Measurements from ENCODE around the gene ZNF816. TPM values are rescaled to one million over a fixed set of nuclear protein-coding genes. Genes with fewer than 3 reads are reported as not detected.

ZNF816 gene
- total RNA-seq, 1 donor from 2014 or later = 5.9 TPM

DNA sequence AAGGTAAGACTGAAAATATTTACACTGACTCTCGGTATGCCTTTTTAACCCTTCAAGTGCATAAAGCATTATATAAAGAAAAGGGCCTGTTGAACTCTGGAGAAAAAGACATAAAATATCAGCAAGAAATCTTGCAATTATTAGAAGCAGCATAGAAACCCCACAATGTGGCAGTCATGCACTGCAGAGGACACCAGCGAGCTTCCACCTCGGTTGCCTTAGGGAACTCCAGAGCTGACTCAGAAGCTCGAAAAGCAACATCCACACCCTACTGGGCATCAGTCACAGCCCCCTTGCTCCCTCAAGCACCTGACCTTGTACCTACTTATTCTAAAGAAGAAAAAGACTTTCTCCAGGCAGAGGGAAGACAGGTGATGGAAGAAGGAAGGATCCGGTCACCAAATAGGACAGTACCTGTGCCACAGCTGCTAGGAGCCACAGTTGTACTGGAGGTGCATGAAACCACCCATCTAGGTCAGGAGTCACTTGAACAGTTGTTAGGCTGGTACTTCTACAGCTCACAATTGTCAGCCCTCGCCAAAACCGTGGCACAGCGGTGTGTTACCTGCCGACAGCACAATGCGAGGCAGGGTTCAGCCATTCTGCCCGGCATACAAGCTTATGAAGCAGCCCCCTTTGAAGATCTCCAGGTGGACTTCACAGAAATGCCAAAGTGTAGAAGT lies 2.9 kb downstream of the ZNF816 start:
- no peaks in the 10 kb centered on the region for H3K27me3 ChIP-seq (ENCODE audit: low read depth)
- peaks cover 56% of the 10 kb centered on the region for H3K36me3 ChIP-seq
- H3K27ac ChIP-seq (replicated peaks) = no peak overlapping the region
- H3K9me3 ChIP-seq (replicated peaks) = peaks cover 52% of the 10 kb centered on the region
- H3K4me1 ChIP-seq = peaks cover 20% of the 10 kb centered on the region
- no peak overlapping the region for H3K4me3 ChIP-seq
- intact Hi-C loops (cut with micrococcal nuclease) = no loop called here
- DNase-seq = no peak
- TF ChIP-seq, protein P1, sequence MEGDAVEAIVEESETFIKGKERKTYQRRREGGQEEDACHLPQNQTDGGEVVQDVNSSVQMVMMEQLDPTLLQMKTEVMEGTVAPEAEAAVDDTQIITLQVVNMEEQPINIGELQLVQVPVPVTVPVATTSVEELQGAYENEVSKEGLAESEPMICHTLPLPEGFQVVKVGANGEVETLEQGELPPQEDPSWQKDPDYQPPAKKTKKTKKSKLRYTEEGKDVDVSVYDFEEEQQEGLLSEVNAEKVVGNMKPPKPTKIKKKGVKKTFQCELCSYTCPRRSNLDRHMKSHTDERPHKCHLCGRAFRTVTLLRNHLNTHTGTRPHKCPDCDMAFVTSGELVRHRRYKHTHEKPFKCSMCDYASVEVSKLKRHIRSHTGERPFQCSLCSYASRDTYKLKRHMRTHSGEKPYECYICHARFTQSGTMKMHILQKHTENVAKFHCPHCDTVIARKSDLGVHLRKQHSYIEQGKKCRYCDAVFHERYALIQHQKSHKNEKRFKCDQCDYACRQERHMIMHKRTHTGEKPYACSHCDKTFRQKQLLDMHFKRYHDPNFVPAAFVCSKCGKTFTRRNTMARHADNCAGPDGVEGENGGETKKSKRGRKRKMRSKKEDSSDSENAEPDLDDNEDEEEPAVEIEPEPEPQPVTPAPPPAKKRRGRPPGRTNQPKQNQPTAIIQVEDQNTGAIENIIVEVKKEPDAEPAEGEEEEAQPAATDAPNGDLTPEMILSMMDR (IDR thresholded peaks at IDR 0.05; ENCODE audit: borderline replicate concordance) = no peak

DNA sequence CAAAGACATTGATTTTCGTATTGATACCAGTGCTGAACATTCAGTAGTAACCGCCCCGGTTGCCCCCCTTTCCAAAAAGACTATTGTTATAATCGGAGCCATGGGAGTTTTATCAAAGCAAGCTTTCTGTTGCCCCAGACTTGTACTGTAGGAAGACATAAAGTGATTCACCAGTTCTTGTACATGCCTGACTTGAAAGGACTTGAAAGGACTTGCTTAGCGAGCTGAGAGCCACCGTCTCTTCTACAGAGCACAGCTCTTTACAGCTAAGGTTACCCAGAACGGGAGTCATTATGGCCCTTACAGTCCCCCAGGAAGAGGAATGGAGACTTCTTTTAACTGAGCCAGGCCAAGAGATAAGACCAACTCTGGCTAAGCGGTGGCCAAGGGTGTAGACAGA lies 5.1 kb downstream of the ZNF816 start:
- intact Hi-C loops (cut with micrococcal nuclease) = no loop called here
- Histone ChIP-seq H3K27me3 (ENCODE audit: low read depth) (no peaks in the 10 kb centered on the region), H3K27ac (replicated peaks) (no peak overlapping the region), H3K36me3 (peaks cover 75% of the 10 kb centered on the region), H3K9me3 (replicated peaks) (peaks cover 69% of the 10 kb centered on the region), H3K4me1 (peaks cover 10% of the 10 kb centered on the region), H3K4me3 (no peak overlapping the region)
- TF ChIP-seq, protein P1 (IDR thresholded peaks at IDR 0.05; ENCODE audit: borderline replicate concordance) = no peak
- DNase-seq = no peak

DNA sequence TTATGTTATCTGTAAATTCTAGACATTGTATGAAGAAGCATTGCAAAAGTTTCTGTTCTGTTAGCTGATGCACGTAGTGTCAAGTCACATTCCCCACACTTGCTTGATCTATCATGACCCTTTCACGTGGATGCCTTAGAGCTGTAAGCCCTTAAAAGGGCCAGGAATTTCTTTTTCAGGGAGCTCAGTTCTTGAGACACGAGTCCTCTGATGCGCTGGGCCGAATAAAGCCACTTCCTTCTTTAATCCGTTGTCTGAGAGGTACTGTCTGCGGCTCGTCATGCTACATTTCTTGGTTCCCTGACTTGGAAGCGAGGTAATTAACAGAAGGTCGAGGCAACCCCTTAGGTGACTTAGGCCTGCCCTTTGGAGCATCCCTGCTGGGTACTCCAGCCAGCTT lies 5.8 kb downstream of the ZNF816 start:
- Histone ChIP-seq H3K36me3 (peaks cover 81% of the 10 kb centered on the region), H3K4me3 (no peak overlapping the region), H3K27ac (replicated peaks) (no peak overlapping the region), H3K4me1 (peaks cover 4% of the 10 kb centered on the region), H3K27me3 (ENCODE audit: low read depth) (no peaks in the 10 kb centered on the region), H3K9me3 (replicated peaks) (peaks cover 76% of the 10 kb centered on the region)
- TF ChIP-seq, protein P1 (IDR thresholded peaks at IDR 0.05; ENCODE audit: borderline replicate concordance) = no peak
- no peak for DNase-seq
- intact Hi-C loops (cut with micrococcal nuclease) = no loop called here

DNA sequence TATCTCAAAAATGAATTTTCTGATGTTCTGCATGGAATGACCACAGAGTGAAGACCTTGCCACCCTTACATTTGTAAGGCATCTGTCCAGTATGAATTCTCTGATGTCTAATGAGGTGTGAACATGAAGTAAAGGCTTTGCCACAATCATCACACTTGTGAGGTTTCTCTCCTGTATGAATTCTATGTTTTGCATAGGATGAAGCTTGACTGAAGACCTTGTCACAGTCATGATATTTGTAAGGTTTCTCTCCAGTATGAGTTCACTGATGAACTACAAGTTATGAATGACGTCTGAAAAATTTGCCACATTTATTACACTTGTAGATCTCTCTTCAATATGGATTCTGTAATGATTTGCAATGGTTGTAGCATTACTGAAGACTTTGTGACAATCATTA lies 13.3 kb downstream of the ZNF816 start:
- H3K36me3 ChIP-seq = peaks cover 61% of the 10 kb centered on the region
- H3K4me1 ChIP-seq = peaks cover 3% of the 10 kb centered on the region
- DNase-seq = no peak
- H3K4me3 ChIP-seq = no peak overlapping the region
- no peaks in the 10 kb centered on the region for H3K27me3 ChIP-seq (ENCODE audit: low read depth)
- peaks cover 75% of the 10 kb centered on the region for H3K9me3 ChIP-seq (replicated peaks)
- TF ChIP-seq, protein P1 (IDR thresholded peaks at IDR 0.05; ENCODE audit: borderline replicate concordance) = no peak
- no peak overlapping the region for H3K27ac ChIP-seq (replicated peaks)
- intact Hi-C loops (cut with micrococcal nuclease) = no loop called here

DNA sequence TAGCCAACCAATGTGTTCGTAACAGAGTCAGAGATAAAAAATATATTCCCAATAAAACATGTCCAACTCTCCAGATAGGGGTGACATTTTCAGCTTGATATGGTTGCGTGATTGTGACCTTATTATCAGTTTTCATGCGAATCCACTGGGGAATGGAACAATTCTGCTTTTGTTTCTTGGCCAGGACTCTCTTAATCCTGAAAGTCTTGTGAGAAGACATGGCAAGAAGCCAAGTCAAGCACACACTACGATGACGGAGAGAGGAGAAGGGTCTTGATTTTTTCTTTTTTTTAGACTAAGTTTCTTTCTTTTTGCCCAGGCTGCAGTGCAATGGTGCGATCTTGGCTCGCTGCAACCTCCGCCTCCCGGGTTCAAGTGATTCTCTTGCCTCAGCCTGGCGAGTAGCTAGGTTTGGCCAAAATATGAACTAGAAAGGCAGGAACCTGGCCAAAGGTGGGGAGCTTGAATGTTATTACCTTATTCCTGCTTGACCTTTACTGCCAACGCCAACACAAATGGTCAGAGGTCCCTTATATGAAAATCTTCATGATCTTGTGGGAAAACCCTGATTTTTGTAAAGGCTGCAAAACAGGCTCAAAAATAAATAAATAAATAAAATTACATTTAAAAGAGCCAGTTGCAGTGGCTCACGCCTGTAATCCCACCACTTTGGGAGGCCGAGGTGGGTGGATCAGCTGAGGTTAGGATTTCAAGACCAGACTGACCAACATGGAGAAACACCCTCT lies 14.5 kb downstream of the ZNF816 start:
- H3K27ac ChIP-seq (replicated peaks) = no peak overlapping the region
- no peaks in the 10 kb centered on the region for H3K27me3 ChIP-seq (ENCODE audit: low read depth)
- TF ChIP-seq, protein P1 (IDR thresholded peaks at IDR 0.05; ENCODE audit: borderline replicate concordance) = no peak
- H3K36me3 ChIP-seq = peaks cover 52% of the 10 kb centered on the region
- no peak for DNase-seq
- H3K4me3 ChIP-seq = no peak overlapping the region
- peaks cover 9% of the 10 kb centered on the region for H3K4me1 ChIP-seq
- peaks cover 66% of the 10 kb centered on the region for H3K9me3 ChIP-seq (replicated peaks)
- intact Hi-C loops (cut with micrococcal nuclease) = no loop called here

All from left ventricle myocardium inferior (tissue), 1 donor.